K562 (cell line): ENCODE measurements around the gene NDC1. TPM values are rescaled to one million over a fixed set of nuclear protein-coding genes. Genes with fewer than 3 reads are reported as not detected.

Experiments used
- BMI1 ChIP-seq: fragments of 150-350 bp; IDR thresholded peaks from 2 replicates; pipeline ENCODE4 v1.6.1; 2014; ENCODE audit warnings: low read length
- CCAR2 ChIP-seq: fragments of 200-400 bp; formaldehyde crosslinking; IDR thresholded peaks from 2 replicates; pipeline ENCODE4 v1.6.1; 2017; ENCODE audit warnings: mild to moderate bottlenecking, low read depth, low read length
- SMAD1 ChIP-seq: fragments of 150-350 bp; IDR thresholded peaks from 2 replicates; pipeline ENCODE4 v1.6.1; 2014; ENCODE audit warnings: low read length, low read depth; ENCODE audit not compliant: partially characterized antibody
- SMC3 ChIP-seq: conservative IDR thresholded peaks from 2 replicates; pipeline ENCODE4 v1.6.1; 2011; ENCODE audit warnings: low read depth, low read length, improper control_type of control experiment; ENCODE audit not compliant: insufficient read depth
- SP1 ChIP-seq: sonication (generic); formaldehyde crosslinking; IDR thresholded peaks from 2 replicates; pipeline ENCODE4 v1.8.1; 2022; ENCODE audit warnings: mild to moderate bottlenecking, missing genetic modification reagents
- TBL1XR1 ChIP-seq, 2 experiments: IDR thresholded peaks; 2 replicates each; pipeline ENCODE4 v1.6.1; 2012; ENCODE audit warnings: improper control_type of control experiment in 2 of 2, low read length in 2 of 2, mild to moderate bottlenecking in 1 of 2
- polyA plus RNA-seq, 8 experiments: library from polyadenylated mRNA; depleted of rRNA in 4 of 8; stranded (reverse) in 5 of 8; unstranded in 3 of 8; fragments of >200 nt; fragmentation: Nextera tagmentation in 2 of 8; fragmentation: Illumina TruSeq in 1 of 8; extraction: Ambion mirVana in 2 of 8; extraction: Trizol in 1 of 8; gene quantifications; 2 replicates each; pipeline versions ENCODE4 v1.2.1 to v1.2.3, GENCODE V29; 2011 to 2014; ENCODE audit warnings: inconsistent platforms in 1 of 8, missing spikeins in 1 of 8
- total RNA-seq, 7 experiments: library from RNA; depleted of rRNA in 6 of 7; stranded (reverse); fragments of >200 nt in 6 of 7; fragmentation: Illumina TruSeq in 2 of 7; extraction: Trizol in 2 of 7; gene quantifications; 2 replicates each; pipeline versions ENCODE4 v1.2.1 to v1.2.3, GENCODE V29; 2011 to 2021; ENCODE audit warnings: low replicate concordance in 1 of 7
- TF ChIP-seq, protein P1 (sequence below): fragments of 450-650 bp; conservative IDR thresholded peaks from 2 replicates; pipeline ENCODE4 v1.6.1; 2016; ENCODE audit warnings: missing genetic modification characterization, low read depth, mild to moderate bottlenecking, missing compliant biosample characterization, moderate library complexity
- TF ChIP-seq, protein P2 (sequence below): sonication (generic); formaldehyde crosslinking; IDR thresholded peaks from 2 replicates; pipeline ENCODE4 v1.8.0; 2022; ENCODE audit warnings: mild to moderate bottlenecking, missing genetic modification reagents
- TF ChIP-seq, protein P3 (sequence below): fragments of 450-650 bp; IDR thresholded peaks from 2 replicates; pipeline ENCODE4 v1.6.1; 2017; ENCODE audit warnings: mild to moderate bottlenecking, moderate library complexity
- TF ChIP-seq, protein P4 (sequence below): IDR thresholded peaks from 2 replicates; pipeline ENCODE4 v1.6.1; 2012; ENCODE audit warnings: low read depth, low read length, improper control_type of control experiment, borderline replicate concordance
- TF ChIP-seq, protein P5 (sequence below): fragments of 450-650 bp; formaldehyde crosslinking; IDR thresholded peaks from 2 replicates; pipeline ENCODE4 v1.4.0; 2020; ENCODE audit warnings: mild to moderate bottlenecking, moderate library complexity
- TF ChIP-seq, protein P6 (sequence below): sonication (generic); formaldehyde crosslinking; IDR thresholded peaks from 2 replicates; pipeline ENCODE4 v1.8.0; 2022; ENCODE audit warnings: mild to moderate bottlenecking, missing genetic modification reagents

Gene NDC1
- total and polyA plus RNA-seq, 9 of the 15 experiments (the other 6 are each of a cell fraction or from before 2014, with no cell fraction given), result 26.9 to 102 (median 64.5) TPM

DNA sequence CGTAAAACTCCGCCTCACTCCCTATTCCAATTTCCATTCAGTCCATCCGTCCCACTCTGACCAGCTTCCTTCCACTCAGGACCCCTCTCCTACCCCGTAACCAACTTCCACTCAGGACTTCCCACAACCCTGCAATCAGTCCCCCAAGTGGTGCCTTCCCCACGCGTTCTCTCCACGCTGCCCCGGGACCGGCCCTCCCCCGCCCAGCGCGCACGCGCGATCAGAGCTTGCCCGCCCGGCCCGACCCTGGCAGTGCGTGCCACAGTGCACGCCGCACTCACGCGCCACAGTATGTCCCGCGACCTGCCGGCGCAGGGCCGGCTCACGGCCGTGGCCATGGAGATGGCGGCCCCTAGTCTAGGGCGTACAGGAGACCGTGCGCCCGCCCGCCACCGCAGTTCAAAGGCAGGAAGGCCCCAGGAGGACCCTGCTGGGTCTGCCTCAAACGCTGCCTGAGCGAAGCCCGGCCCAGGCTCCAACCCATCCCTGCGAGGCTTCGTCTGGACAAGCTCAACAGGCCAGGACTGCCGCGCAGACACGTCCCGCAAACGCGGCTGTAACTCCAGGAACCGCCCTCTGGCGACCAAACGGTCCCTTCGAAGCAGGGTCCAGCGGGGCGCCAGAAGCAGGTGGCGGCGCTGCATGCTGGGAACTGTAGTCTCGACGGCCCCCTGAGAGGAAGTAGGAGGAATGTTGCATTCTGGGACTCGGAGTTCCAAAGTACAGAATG is at the start of gene NDC1 (continued):
- TF ChIP-seq BMI1 (no peak), CCAR2 (no peak), SMC3 (0 out of 2 replicates have a peak, but pooled peaks have one; percentile 15), SP1 (CRISPR knock-in tag) (peak; percentile 96), TBL1XR1 (IDR thresholded peaks at IDR 0.05; ENCODE audit: low read length in 2 of 2) (peak; percentile 75 to 84; a peak in 3 of 4 replicates), SMAD1 (peak; percentile 45)
- TF ChIP-seq, protein P1, sequence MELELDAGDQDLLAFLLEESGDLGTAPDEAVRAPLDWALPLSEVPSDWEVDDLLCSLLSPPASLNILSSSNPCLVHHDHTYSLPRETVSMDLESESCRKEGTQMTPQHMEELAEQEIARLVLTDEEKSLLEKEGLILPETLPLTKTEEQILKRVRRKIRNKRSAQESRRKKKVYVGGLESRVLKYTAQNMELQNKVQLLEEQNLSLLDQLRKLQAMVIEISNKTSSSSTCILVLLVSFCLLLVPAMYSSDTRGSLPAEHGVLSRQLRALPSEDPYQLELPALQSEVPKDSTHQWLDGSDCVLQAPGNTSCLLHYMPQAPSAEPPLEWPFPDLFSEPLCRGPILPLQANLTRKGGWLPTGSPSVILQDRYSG (tag), result peak; percentile 93
- TF ChIP-seq, protein P2, sequence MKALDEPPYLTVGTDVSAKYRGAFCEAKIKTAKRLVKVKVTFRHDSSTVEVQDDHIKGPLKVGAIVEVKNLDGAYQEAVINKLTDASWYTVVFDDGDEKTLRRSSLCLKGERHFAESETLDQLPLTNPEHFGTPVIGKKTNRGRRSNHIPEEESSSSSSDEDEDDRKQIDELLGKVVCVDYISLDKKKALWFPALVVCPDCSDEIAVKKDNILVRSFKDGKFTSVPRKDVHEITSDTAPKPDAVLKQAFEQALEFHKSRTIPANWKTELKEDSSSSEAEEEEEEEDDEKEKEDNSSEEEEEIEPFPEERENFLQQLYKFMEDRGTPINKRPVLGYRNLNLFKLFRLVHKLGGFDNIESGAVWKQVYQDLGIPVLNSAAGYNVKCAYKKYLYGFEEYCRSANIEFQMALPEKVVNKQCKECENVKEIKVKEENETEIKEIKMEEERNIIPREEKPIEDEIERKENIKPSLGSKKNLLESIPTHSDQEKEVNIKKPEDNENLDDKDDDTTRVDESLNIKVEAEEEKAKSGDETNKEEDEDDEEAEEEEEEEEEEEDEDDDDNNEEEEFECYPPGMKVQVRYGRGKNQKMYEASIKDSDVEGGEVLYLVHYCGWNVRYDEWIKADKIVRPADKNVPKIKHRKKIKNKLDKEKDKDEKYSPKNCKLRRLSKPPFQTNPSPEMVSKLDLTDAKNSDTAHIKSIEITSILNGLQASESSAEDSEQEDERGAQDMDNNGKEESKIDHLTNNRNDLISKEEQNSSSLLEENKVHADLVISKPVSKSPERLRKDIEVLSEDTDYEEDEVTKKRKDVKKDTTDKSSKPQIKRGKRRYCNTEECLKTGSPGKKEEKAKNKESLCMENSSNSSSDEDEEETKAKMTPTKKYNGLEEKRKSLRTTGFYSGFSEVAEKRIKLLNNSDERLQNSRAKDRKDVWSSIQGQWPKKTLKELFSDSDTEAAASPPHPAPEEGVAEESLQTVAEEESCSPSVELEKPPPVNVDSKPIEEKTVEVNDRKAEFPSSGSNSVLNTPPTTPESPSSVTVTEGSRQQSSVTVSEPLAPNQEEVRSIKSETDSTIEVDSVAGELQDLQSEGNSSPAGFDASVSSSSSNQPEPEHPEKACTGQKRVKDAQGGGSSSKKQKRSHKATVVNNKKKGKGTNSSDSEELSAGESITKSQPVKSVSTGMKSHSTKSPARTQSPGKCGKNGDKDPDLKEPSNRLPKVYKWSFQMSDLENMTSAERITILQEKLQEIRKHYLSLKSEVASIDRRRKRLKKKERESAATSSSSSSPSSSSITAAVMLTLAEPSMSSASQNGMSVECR (CRISPR knock-in tag), result peak; percentile 97
- TF ChIP-seq, protein P3, sequence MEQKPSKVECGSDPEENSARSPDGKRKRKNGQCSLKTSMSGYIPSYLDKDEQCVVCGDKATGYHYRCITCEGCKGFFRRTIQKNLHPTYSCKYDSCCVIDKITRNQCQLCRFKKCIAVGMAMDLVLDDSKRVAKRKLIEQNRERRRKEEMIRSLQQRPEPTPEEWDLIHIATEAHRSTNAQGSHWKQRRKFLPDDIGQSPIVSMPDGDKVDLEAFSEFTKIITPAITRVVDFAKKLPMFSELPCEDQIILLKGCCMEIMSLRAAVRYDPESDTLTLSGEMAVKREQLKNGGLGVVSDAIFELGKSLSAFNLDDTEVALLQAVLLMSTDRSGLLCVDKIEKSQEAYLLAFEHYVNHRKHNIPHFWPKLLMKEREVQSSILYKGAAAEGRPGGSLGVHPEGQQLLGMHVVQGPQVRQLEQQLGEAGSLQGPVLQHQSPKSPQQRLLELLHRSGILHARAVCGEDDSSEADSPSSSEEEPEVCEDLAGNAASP, result no peak
- TF ChIP-seq, protein P4, sequence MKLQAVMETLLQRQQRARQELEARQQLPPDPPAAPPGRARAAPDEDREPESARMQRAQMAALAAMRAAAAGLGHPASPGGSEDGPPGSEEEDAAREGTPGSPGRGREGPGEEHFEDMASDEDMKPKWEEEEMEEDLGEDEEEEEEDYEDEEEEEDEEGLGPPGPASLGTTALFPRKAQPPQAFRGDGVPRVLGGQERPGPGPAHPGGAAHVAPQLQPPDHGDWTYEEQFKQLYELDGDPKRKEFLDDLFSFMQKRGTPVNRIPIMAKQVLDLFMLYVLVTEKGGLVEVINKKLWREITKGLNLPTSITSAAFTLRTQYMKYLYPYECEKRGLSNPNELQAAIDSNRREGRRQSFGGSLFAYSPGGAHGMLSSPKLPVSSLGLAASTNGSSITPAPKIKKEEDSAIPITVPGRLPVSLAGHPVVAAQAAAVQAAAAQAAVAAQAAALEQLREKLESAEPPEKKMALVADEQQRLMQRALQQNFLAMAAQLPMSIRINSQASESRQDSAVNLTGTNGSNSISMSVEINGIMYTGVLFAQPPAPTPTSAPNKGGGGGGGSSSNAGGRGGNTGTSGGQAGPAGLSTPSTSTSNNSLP, result no peak
- TF ChIP-seq, protein P5, sequence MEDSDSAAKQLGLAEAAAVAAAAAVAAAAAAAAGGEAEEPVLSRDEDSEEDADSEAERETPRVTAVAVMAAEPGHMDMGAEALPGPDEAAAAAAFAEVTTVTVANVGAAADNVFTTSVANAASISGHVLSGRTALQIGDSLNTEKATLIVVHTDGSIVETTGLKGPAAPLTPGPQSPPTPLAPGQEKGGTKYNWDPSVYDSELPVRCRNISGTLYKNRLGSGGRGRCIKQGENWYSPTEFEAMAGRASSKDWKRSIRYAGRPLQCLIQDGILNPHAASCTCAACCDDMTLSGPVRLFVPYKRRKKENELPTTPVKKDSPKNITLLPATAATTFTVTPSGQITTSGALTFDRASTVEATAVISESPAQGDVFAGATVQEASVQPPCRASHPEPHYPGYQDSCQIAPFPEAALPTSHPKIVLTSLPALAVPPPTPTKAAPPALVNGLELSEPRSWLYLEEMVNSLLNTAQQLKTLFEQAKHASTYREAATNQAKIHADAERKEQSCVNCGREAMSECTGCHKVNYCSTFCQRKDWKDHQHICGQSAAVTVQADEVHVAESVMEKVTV (CRISPR knock-in tag), result peak; percentile 14; the same call in 1 of the 2 replicates
- TF ChIP-seq, protein P6, sequence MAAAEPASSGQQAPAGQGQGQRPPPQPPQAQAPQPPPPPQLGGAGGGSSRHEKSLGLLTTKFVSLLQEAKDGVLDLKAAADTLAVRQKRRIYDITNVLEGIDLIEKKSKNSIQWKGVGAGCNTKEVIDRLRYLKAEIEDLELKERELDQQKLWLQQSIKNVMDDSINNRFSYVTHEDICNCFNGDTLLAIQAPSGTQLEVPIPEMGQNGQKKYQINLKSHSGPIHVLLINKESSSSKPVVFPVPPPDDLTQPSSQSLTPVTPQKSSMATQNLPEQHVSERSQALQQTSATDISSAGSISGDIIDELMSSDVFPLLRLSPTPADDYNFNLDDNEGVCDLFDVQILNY (CRISPR knock-in tag), result peak; percentile 73; the same call in 1 of the 2 replicates
